ENCODE results near the gene WNT11.

GRCh38 chr11:76251226-76251575, 44.9 kb upstream of the WNT11 start:
- no peak for TF ChIP-seq POLR2A (IDR thresholded peaks at IDR 0.05; ENCODE audit: extremely low read depth, insufficient read length)
- TF ChIP-seq CTCF (IDR thresholded peaks at IDR 0.05; ENCODE audit: low read depth, low read length), result no peak
